ENCODE results near the gene MBNL2.
A peak's percentile ranks its signal among the peaks of the same experiment; 100 is the strongest.
"Not testable (repeated sequence)": the region's sequence is repeated elsewhere in the genome, so short reads cannot be mapped to it uniquely, and the experiment has no call there.

MBNL2 gene

DNA sequence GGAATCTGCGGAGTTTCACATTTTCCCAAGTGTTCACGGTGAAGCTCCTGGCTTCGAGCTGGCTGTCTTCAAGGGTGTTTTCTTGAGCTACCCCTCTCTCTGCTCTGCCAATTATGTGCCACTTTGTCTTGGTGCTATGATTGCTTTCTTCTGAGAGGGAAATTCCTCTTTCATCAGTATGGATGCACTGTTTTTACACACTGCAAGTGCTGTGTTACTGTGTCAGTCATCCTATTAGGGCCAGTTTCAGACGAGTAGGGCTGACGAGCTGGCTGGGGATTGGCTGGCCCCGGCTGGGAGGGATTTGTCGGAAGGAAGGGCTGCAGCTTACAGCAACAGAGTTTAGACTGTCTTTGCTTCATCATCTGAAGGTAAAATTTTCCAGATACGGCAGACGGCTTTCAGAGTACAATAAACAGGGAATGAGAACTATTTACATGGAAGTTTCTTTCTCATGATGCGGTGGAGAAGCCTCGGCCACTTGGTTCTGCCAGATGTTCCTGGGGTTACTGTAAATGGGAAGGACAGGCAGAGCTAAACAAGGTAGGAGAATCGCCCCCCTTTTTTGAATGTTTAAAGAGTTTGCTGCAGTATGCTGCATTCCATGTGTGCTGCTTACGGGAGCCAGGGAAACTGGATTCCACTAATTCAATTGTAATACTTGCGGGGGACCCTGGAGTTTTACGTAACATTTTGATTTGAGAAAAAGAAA is at the start of gene MBNL2:
MBNL2 (plus strand) TSS at position 345 of the 712 bp plus-strand sequence. CDS start 53,903 bp downstream, outside the sequence.
- peak; percentile 80 for DNase-seq

- DNase-seq: no peak
Observed at GRCh38 chr13:97174638-97175037, 47.5 kb upstream of the MBNL2 start.

DNA sequence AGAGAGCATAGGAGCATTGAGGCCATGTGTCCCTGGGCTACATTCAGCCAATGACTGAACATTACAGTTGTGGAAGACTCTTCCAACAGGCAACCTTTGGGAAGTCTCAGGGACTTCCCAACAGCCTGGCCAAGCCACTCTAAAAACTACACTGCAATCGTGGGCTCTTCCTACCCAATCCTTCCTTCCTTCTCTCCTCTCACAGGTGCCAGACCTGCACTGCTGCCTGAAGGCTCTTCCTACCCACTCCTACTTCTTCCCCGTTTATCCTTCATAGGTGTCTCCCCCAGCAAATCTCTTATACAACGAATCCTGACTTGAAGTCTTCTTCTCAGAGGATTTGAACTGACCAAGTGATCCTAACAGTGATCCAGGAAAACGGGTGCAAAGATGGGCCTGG is 47.1 kb upstream of the MBNL2 start:
- no peak for DNase-seq

DNA sequence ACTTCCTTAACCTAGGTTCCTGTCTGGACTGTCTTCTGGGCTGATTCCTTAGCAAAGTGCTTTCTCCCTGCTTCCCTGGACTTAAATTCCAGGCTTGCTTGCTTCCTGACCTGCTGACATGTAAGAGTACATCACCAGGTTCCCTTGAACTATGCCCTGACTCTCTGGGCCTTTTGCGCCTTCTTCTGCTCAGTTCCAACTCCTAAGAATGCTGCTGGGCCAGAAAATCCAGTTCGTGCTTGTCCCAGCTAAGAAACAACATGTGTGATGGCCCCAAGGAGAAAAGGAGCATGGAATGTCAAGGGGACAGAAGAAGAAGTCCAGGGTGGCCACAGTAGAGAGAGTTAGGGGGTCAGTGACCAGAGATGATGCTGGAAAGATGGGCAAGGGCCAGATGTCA is 42.6 kb upstream of the MBNL2 start:
- no peak for DNase-seq

DNA sequence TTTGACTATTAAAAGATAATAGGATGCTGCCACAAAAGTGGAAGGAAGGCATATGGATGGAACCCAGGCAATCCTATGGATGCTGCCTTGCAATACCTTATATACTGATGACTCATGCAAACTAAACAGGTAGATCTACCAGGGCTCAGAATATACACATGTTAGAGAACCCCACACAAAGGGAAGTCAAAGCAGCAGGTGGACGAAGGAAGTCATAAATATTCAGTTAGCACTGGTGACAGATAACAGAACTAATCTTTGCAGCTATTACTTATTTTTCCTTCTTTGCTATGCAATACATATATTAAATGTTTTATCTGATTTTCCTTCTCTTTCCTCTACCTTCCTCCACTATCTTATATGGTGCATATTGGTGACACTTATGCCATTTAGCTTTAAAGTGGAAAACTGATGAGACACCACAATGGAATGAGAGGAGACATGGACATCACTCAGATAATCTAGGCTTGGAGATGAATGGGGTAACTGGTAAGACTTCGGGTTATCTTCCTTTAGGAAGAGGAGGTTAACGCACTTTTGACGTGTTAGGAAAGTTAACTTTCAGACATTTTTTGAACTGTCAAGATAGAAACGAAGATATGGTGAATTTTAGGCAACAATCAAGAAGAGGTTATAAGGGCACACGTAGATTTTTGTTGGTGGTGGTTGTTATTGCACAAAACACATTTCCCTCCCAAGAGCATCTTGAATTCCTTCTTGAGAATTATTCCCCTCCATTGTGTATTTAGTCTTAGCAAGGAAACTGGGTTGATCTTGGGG is 39.8 kb upstream of the MBNL2 start:
- DNase-seq: no peak

- DNase-seq: no peak
Observed at GRCh38 chr13:97185291-97185690, 36.8 kb upstream of the MBNL2 start.

GRCh38 chr13:97185751-97186150 is 36.4 kb upstream of the MBNL2 start:
- DNase-seq: no peak

DNA sequence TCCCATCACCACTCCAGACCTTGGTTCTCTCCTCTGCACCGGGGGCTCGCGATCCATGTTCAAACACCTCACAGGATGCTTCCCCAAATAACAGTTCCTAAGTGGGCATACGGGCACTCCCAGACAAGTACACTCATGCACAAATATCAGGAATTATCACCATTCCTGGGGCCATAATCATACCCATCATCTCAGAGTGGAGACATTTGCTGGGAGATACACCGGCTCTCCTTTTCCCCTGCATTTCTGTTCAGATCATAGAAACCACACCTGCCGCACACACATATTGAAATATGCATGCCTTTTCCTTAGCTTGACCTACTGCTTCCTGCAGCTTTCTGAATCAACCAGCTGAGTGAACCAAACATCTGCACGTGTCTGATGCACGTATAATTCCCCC is 33.9 kb upstream of the MBNL2 start:
- no peak for DNase-seq

DNA sequence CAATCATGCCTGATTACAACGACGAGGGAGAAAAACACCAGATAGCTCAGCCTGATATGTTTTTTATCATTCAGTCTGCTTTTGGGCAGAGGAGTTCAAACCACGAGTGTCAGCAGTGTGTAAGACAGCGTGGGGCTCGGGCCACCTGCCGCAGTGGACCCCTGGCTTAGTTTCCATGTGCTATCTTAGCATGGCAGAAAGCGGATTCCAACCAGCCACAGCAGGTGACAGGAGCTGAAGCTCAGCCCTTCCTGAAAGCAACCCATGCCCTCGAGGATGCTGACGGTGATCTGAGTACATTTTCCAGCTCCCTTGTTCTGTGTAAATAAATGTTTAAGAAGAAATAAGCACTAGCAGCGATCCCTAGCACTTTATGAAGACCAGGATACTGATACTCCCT is 32.2 kb upstream of the MBNL2 start:
- no peak for DNase-seq

DNA sequence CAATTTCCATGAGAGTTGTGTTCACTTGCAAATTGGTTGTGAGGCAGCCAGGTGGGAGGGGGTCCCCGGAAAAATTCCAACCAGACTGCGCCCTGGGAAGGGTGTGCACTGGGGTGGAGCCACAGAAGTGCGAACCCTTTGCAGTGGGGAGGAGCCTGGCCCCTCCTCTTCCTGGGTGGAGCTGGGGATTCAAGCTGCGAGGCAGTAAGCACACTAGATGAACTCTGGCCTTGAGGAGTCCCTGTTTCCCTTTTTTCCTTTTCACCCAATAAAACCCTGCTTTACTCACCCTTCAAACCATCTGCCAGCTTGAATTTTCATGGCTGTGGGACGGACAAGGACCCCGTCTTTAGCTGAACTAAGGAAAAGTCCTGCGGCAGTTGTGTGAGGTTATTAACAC is 31.0 kb upstream of the MBNL2 start:
- no peak for DNase-seq

- no peak for DNase-seq
Observed at GRCh38 chr13:97191615-97192014, 30.5 kb upstream of the MBNL2 start.

- no peak for DNase-seq
Observed at GRCh38 chr13:97192166-97192565, 30.0 kb upstream of the MBNL2 start.

DNA sequence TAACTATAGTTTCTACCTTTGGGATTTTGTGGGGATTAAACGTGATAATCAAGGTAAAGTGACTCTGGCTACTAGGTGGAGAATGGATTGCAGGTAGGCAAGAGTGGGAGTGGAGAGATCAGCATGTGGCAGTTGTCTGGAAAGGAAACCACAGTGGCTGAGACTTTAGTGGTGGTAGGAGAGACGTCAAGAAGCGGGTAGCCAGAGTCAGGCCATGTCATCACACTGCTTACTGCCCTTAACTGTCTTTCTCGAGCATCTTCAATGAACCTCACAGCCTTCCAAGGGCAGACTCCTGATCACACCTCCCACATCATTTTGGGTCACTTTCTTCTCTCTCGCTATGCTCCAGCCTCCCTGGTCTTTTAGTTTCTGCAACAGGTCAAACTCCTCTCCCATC is 28.6 kb upstream of the MBNL2 start:
- DNase-seq: no peak

DNA sequence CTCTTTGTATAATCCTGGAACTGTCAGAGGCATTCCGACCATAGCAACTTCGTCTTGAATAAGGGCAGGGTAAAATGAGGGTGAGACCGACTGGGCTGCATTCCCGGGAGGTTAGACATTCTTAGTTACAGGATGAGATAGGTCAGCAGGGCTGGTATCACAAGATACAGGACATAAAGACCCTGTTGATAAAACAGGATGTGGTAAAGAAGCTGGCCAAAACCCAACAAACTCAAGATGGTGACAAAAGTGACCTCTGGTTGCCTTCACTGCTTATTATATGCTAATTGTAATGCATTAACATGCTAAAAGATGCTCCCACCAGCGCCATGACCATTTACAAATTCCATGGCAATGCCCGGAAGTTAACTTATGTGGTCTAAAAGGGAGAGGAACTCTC is 27.7 kb upstream of the MBNL2 start:
- DNase-seq: no peak

- no peak for DNase-seq
Observed at GRCh38 chr13:97196340-97196739, 25.8 kb upstream of the MBNL2 start.

DNA sequence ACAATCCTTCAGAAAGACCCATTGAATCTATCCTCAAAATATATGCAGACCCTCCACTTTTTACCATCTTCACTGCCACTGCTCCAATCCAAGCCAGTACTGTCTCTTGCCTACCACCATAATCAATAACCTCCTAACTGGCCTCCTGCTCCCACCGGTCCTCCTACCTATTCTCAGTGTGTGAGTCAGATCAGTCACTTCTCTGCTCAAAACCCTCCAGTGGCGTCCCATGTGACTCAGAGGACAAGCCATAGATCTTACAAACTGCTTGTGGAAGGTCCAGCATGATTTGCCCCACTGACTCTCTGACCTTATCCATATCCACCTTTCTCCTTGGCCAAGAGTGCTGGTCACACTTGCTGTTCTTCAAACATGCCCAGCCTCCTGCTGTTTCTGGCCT is 23.4 kb upstream of the MBNL2 start:
- no peak for DNase-seq

- DNase-seq: no peak
Observed at GRCh38 chr13:97199451-97199850, 22.7 kb upstream of the MBNL2 start.

GRCh38 chr13:97200081-97200942 is 21.8 kb upstream of the MBNL2 start:
- no peak for DNase-seq

GRCh38 chr13:97202761-97203160 is 19.4 kb upstream of the MBNL2 start:
- no peak for DNase-seq

DNA sequence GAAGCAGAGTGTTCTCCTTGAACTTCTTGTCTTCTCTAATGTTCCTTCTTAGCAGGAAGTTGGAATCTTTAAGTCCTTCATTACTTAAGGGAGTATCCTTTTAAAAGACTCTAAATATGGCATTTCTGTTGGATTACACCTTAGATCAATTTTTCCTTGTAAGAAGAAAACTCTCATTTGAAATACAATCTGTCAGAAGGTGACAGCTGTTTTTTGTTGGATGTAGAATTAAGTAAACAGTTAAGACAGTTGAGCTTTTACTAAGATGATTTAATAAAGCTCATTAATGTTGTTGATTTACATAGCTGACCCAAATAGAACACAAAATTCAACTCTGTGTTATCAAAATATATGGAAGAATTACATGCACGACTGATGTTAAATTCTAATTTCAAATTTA is 16.7 kb upstream of the MBNL2 start:
- DNase-seq: no peak

- DNase-seq: no peak
Observed at GRCh38 chr13:97205982-97206381, 16.2 kb upstream of the MBNL2 start.

GRCh38 chr13:97207252-97207651 is 14.9 kb upstream of the MBNL2 start:
- not testable (repeated sequence) for DNase-seq

DNA sequence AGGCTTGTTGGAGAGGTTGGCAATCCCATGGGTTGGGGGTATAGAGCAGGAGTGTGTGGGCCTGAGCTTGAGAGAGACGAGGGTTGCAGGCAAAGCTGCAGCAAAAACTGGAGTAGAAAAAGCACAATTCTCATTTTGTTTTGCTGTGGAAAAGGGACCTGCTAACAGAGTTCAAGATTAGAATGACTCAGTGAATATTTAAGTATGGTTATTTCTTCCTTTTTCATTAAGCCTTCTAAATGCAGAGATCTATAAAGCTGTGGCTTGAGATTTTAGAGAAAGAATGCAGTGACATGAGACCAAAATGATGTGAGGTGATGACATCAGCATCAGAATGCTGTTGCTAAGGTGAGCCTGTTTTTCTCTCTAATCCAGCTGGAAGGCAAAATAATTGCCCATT is 10.8 kb upstream of the MBNL2 start:
- DNase-seq: no peak

DNA sequence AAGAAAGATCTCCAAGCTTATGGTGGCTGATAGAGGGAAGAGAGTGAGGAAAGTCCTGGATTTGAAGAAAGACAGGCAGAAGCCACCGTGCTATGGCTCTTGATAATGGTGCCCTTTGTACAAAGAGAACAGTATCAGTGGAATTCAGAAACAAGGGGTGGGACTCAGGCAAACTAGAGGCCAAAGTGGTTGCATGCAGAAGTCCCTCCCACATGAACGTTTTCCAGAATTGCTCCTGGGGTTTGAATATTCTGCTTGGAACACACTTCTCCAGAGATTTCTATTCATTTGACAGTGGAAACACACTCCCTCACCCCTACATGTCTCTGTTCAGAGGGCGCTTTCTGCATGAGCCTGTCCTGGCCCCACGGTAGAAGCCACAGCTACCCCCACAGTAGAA is 10.1 kb upstream of the MBNL2 start:
- DNase-seq: no peak
